Measurements from ENCODE around the gene INF2. TPM values are rescaled to one million over a fixed set of nuclear protein-coding genes. Genes with fewer than 3 reads are reported as not detected.
A peak's percentile ranks its signal among the peaks of the same experiment; 100 is the strongest.

INF2 gene
- total RNA-seq, 1 donor from 2014 or later: 92.3 TPM

DNA sequence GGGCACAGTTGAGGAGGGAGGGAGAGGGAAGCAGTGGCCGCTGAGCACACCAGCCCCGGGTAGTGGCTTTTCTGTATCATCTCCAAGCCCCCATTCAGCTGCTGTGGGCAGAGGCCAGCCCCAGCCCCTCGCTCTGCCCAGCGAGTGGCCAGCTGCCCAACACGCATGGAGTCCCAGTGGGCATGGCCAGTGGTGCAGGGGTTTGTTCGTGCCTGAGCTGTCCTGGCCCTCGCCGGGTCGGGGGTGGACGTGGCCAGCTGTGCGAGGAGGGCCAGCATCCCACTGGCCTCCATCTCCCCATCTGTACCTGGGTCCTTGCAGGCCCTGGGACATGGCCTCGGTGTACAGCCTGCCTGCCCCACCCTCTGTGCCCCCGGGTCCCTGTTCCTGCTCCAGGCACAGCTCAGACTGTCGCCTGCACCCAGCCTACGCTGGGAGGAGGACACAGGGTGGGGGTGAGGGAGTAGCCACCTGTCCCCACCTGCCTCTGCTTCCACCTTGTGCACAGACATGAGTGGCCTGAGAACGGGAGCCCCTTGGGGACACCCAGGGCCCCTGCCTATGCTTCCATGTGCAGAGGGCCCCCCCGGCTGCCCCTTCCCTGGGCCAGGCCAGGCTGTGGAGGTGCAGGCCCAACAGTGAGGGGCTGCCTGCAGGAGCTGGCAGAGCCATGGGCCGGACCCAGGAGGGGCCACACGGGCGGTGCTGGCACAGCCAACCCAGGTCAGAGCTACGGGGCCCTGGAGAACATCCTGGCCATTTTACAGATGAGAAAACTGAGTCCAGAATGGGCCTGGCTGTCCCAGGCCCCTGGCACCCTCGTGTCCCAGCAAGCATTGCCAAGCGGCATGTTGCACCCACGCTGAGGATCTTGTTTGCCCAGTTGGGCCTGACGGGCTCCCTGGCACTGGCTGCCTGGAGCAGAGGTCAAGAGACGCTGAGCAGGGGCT is 4.3 kb downstream of the INF2 start:
- intact Hi-C loops (cut with micrococcal nuclease): no loop called here
- Mint-ChIP-seq H3K27me3 (no peaks in the 10 kb centered on the region), H3K27ac (peak overlapping the region; percentile 89), H3K4me1 (peaks cover 41% of the 10 kb centered on the region), H3K4me3 (peak overlapping the region; percentile 66), H3K36me3 (ENCODE audit: low read depth) (peaks cover 6% of the 10 kb centered on the region), H3K9me3 (no peaks in the 10 kb centered on the region)
- no peak for DNase-seq

DNA sequence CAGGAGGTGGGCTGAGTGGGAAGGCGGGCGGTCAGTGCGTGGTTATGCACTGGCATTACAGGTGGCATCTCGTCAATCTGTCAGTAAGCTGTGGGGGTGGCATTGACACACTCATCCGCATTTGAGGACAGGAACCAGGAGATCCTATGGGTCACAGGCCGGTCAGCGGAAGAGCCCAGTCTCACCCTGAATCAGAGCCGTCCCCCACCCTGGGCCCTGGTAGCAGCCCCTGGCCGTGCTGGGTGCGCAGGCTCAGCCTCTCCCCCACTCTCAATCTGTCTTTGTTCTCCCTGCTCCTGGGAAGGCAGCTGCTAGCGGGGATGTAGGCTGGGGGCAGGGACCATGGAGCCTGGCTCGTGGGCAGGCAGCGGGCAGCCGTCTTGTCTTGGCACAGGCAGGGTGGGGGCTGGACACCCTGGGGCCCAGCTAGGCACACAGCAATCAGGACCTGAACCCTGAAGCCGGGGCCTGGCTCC is 5.1 kb downstream of the INF2 start:
- H3K27ac Mint-ChIP-seq: peak overlapping the region; percentile 89
- peak overlapping the region; percentile 66 for H3K4me3 Mint-ChIP-seq
- H3K27me3 Mint-ChIP-seq: no peaks in the 10 kb centered on the region
- no peaks in the 10 kb centered on the region for H3K9me3 Mint-ChIP-seq
- peaks cover 6% of the 10 kb centered on the region for H3K36me3 Mint-ChIP-seq (ENCODE audit: low read depth)
- DNase-seq: no peak
- intact Hi-C loops (cut with micrococcal nuclease): no loop called here
- H3K4me1 Mint-ChIP-seq: peaks cover 41% of the 10 kb centered on the region

DNA sequence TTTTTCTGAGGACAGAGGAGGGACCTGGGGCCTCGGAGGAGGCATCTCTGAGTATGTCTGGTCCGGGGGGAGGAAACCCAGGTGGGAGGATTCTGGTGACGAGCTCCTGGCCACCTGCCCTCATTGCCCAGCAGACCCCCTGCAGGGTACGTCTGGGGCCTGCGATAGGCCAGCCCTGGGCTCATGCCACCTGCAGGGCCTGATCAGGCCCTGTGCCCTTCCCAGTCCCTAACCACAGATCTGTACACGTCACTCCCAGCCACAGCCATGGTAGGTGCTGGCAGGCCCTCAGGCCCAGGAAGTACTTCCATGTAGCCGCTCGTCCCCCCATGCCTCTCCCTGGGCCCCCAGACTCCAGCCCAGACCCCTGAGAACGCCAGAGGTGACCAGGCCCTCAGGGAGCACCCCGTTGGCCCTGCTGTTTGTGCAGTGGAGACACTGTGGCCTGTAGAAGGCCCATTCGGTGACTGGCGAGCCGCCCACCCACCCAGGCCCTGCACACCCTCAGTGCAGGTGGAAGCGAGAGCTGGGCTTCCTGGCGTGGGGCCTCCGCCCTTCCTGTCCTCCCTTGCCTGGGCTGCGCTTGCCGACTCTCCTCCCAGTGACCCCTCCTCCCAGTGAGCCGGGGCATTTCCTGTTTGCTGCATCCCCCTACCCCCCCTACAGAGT is 5.7 kb downstream of the INF2 start:
- peak; percentile 85 for DNase-seq
- H3K27me3 Mint-ChIP-seq: no peaks in the 10 kb centered on the region
- intact Hi-C loops (cut with micrococcal nuclease): no loop called here
- H3K9me3 Mint-ChIP-seq: no peaks in the 10 kb centered on the region
- peak overlapping the region; percentile 89 for H3K27ac Mint-ChIP-seq
- H3K36me3 Mint-ChIP-seq (ENCODE audit: low read depth): peaks cover 6% of the 10 kb centered on the region
- H3K4me1 Mint-ChIP-seq: peaks cover 41% of the 10 kb centered on the region
- H3K4me3 Mint-ChIP-seq: peak overlapping the region; percentile 66

DNA sequence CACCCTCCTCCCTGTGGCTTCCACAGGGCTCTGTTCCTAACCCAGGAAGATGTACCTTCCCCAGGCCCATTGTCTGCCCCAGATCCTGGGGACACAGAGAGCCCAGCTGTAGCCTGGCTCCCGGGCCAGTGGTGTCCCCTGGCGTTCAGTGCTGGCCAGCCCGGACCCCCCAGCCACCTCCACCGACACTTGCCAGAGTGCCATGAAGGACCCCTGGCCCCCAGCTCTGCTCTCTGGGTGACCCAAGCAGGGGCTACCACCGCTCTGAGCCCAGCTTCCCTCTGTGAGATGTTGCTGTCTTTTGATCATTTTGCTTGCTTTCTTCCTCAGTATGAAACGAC is 6.2 kb downstream of the INF2 start:
- H3K9me3 Mint-ChIP-seq: no peaks in the 10 kb centered on the region
- H3K4me3 Mint-ChIP-seq: peak overlapping the region; percentile 66
- H3K27me3 Mint-ChIP-seq: no peaks in the 10 kb centered on the region
- DNase-seq: no peak
- H3K36me3 Mint-ChIP-seq (ENCODE audit: low read depth): peaks cover 6% of the 10 kb centered on the region
- peaks cover 40% of the 10 kb centered on the region for H3K4me1 Mint-ChIP-seq
- intact Hi-C loops (cut with micrococcal nuclease): no loop called here
- H3K27ac Mint-ChIP-seq: peak overlapping the region; percentile 89

DNA sequence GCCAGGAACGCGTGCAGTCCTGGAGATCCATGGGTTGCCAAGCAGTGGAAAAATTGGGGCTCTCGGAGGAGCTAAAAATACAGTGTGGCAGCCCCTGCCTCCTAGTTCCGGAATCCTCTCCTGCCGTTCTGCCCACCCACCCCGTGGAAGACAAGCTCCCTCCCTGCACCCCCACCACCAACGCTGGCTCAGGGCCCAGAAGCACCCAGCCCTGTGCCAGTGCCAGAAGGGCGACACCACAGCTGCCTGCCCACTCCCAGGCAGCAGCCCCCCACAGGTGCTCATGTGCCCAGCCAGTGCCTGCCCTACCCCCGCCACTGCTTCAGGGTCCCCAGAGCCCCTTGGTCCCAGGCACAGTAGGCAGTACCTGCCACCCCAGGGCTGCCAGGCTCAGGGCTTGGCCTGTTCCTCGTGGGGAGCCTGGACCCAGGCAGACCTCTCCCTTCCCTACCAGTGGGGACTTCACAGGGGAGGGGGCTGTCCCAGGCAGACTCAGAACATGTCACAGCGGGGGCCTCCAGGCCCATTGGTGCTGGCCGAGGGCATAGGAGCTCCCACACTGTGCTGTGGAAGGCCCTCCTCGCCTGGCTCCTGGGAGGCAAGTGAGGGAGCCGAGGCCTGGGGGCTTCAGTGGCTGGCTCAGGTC is 7.4 kb downstream of the INF2 start:
- H3K36me3 Mint-ChIP-seq (ENCODE audit: low read depth): peaks cover 4% of the 10 kb centered on the region
- DNase-seq: no peak
- H3K27me3 Mint-ChIP-seq: no peaks in the 10 kb centered on the region
- intact Hi-C loops (cut with micrococcal nuclease): no loop called here
- no peaks in the 10 kb centered on the region for H3K9me3 Mint-ChIP-seq
- peaks cover 32% of the 10 kb centered on the region for H3K4me1 Mint-ChIP-seq
- H3K4me3 Mint-ChIP-seq: no peak overlapping the region
- peak overlapping the region; percentile 89 for H3K27ac Mint-ChIP-seq

DNA sequence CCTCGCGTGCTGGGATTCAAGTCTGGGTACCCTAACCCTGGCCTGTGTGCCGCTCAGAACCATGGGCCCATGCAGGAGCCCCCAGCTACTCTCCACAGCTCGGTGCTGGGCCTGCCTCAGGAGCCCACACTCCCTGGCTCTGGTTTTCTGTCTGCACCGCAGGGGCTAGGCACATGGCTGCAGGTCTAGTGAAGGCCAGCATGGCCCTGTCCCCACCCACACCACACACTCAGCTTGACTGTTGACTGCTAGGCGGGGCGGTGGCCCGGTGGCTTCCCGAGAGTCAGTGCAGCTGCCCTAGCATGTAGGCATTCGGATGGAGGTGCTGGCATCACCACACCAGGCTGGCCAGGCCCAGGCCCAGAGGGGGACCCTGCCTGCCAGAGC is 7.9 kb downstream of the INF2 start:
- H3K4me1 Mint-ChIP-seq: peaks cover 32% of the 10 kb centered on the region
- no peaks in the 10 kb centered on the region for H3K27me3 Mint-ChIP-seq
- no peak overlapping the region for H3K27ac Mint-ChIP-seq
- DNase-seq: no peak
- H3K36me3 Mint-ChIP-seq (ENCODE audit: low read depth): peaks cover 7% of the 10 kb centered on the region
- H3K4me3 Mint-ChIP-seq: no peak overlapping the region
- intact Hi-C loops (cut with micrococcal nuclease): no loop called here
- no peaks in the 10 kb centered on the region for H3K9me3 Mint-ChIP-seq

DNA sequence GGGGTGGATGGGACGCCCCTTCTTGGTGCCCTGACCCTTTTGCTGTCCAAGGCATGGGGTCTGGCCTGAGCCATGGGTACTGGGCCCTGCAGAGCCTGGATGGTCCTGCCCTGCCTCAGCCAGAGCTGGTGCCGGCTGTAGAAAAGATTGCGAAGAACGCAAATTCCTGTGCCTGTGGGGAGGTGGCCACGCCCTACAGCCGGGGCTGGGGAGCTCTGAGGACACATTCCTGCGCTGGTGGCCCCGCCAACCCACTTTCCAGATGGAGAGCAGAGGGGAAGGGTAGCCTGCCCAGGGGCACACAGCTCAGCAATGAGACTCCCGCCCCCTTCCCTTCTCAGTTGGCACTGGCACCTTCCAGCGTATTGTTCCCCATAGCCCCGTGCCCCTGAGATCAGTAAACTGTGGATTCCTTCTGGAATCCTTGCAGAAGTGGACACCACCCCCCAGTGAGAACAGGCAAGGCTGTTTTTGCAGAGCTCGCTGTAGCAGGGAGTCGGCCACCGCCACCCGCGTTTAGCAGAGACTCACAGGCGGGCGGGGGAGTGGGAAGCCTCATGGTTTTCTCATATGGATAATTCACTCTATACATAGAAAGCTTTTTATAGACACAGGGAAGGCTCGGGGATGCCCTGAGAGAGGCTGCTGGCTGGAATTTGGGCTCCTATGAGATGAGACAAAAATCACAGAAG is 8.6 kb downstream of the INF2 start:
- Mint-ChIP-seq H3K4me1 (peaks cover 29% of the 10 kb centered on the region), H3K27me3 (no peaks in the 10 kb centered on the region), H3K36me3 (ENCODE audit: low read depth) (peaks cover 7% of the 10 kb centered on the region), H3K9me3 (no peaks in the 10 kb centered on the region), H3K4me3 (no peak overlapping the region), H3K27ac (no peak overlapping the region)
- intact Hi-C loops (cut with micrococcal nuclease): no loop called here
- DNase-seq: no peak

DNA sequence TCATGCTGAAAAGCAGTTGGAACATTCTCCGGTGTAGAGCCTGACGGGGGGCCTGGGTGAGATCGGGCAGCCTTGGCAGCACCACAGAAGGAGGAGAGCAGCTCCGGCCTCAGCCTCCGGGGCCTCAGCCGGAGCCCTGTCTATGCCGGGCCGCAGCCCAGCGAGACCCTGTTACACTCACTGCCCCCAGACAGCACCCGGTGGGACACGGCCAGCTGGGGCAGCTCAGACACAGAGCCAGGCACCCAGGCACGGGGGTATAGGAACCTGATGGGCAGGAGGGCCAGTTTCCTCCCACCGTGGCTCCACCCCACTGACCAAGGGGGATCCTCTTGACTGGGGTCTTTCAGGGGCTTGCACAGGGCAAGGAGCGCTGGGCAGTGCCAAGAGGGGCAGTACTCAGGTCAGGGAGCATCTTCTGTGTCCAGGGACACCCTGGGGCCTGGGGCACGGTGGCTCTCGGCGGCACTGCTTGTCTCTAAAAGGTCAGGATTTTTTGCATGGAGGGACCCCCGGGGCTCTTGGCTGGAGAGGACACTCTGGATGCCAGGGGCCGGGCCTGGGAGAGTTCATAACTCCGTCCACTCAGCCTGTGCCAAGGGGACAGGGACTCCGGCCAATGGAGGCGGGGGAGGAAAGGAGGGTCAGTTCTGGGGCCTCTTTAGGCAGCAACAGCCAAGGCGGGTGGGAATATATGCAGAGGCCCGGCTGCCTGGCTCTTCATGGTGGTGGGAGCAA is 9.4 kb downstream of the INF2 start:
- Mint-ChIP-seq H3K9me3 (no peaks in the 10 kb centered on the region), H3K36me3 (ENCODE audit: low read depth) (peaks cover 8% of the 10 kb centered on the region), H3K4me3 (no peak overlapping the region), H3K27ac (no peak overlapping the region), H3K4me1 (peaks cover 27% of the 10 kb centered on the region), H3K27me3 (no peaks in the 10 kb centered on the region)
- intact Hi-C loops (cut with micrococcal nuclease): no loop called here
- no peak for DNase-seq

DNA sequence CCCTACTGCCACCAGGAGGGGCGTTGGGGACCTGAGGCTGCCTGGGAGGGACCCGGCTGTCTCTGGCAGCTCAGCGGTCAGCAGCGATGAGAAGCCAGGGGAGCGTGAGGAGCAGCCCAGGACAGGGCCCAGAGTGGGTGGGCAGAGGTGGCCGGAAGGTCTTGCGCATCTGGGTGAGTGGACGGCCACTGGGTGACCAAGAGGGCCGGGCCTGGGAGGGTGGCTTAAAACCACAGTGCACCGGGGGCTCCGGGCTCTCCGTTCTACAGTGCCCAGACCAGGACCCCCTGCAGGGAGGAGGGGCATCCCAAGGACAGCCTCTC is 10.0 kb downstream of the INF2 start:
- no peak overlapping the region for H3K4me3 Mint-ChIP-seq
- H3K36me3 Mint-ChIP-seq (ENCODE audit: low read depth): peaks cover 13% of the 10 kb centered on the region
- no peak for DNase-seq
- no peaks in the 10 kb centered on the region for H3K9me3 Mint-ChIP-seq
- H3K4me1 Mint-ChIP-seq: peaks cover 23% of the 10 kb centered on the region
- intact Hi-C loops (cut with micrococcal nuclease): no loop called here
- no peaks in the 10 kb centered on the region for H3K27me3 Mint-ChIP-seq
- H3K27ac Mint-ChIP-seq: no peak overlapping the region

DNA sequence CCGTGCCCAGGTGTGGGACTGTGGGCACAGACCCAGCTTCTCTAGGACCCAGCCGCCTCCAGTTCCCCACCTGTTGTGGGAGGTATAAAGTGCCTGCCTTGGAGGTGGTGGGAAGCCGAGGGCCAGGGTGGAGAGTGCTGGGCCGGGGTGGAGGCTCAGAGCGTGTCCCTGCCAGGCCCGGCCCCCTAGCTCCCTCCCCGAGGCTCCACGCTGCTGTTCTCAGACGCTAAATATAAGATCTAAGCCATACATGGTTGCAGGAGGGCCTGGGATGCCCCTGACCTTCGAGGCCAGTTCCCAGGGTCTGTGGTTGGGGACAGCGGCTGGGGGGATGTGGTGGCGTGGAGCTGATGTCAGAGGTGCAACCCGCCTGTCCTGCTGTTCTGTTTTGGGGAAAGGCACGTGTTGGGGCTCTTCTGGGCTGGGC is 10.8 kb downstream of the INF2 start:
- no peak for DNase-seq
- intact Hi-C loops (cut with micrococcal nuclease): no loop called here
- H3K4me3 Mint-ChIP-seq: no peak overlapping the region
- peaks cover 14% of the 10 kb centered on the region for H3K36me3 Mint-ChIP-seq (ENCODE audit: low read depth)
- H3K27me3 Mint-ChIP-seq: no peaks in the 10 kb centered on the region
- no peak overlapping the region for H3K27ac Mint-ChIP-seq
- H3K9me3 Mint-ChIP-seq: no peaks in the 10 kb centered on the region
- H3K4me1 Mint-ChIP-seq: peaks cover 15% of the 10 kb centered on the region

DNA sequence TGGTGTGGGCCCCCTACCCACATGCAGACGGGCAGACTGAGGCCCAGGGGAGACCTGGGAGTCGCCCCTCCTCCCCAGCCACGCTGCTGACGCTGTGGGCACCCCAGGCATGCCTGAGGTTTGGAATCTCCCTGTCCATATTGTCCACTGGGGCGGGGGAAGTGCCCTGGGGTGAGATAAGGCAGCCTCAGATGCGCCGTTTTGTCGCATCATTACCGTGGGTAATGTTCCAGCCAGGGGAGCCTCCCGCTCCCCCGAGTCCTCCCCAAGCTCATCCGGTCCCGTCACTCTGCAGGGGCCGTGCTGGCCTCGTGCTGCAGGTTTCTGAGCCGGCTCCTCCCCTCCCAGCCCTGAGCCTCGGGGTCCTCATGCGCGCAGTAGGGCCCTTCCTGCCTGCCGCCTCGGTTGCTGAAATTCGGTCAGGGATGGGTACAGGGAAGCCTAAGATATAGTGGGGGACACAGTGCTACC is 11.4 kb downstream of the INF2 start:
- Mint-ChIP-seq H3K4me1 (peaks cover 11% of the 10 kb centered on the region), H3K36me3 (ENCODE audit: low read depth) (peaks cover 14% of the 10 kb centered on the region), H3K4me3 (no peak overlapping the region), H3K27ac (no peak overlapping the region), H3K27me3 (no peaks in the 10 kb centered on the region), H3K9me3 (no peaks in the 10 kb centered on the region)
- no peak for DNase-seq
- intact Hi-C loops (cut with micrococcal nuclease): no loop called here

DNA sequence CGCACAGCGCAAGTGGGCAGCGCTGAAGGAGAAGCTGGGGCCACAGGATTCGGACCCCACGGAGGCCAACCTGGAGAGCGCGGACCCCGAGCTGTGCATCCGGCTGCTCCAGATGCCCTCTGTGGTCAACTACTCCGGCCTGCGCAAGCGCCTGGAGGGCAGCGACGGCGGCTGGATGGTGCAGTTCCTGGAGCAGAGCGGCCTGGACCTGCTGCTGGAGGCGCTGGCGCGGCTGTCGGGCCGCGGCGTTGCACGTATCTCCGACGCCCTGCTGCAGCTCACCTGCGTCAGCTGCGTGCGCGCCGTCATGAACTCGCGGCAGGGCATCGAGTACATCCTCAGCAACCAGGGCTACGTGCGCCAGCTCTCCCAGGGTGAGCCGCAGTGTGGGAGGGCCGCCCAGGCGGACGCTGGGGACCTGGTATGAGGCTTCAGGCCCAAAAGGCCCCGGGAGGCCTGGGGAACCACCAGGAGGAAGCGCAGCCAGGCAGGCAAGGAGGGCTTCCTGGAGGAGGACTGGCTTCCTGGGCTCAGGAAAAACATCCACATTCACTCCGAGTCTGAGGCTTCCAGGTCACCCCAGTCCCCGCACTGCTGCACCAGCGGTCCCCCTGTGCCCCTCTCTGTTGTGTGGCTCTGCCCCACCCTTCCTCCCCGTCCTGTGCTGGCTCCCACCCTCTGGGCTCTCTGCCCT is 12.1 kb downstream of the INF2 start:
- intact Hi-C loops (cut with micrococcal nuclease): no loop called here
- Mint-ChIP-seq H3K36me3 (ENCODE audit: low read depth) (peaks cover 12% of the 10 kb centered on the region), H3K4me1 (peaks cover 4% of the 10 kb centered on the region), H3K27me3 (no peaks in the 10 kb centered on the region), H3K9me3 (no peaks in the 10 kb centered on the region), H3K27ac (no peak overlapping the region), H3K4me3 (no peak overlapping the region)
- DNase-seq: no peak

DNA sequence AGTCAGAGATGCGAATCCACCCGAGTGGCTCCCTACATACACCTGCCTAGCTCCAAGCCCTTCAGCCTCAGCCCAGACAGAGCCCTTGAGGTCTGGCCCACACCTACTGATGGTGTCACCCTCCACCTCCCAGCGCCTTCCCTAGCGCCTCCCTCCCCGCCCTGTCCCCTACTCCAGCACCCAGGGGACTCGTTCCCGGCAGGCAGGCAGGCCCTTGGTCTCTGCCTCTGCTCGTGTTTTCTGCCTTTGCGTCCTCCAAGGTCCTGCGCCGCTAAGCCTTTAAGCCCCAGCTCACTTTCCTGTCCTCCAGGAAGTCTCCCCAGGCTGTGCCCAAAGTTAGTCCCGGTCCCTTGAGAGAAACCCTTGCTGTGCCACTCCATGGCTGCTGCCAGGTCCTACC is 12.7 kb downstream of the INF2 start:
- Mint-ChIP-seq H3K4me1 (peaks cover 4% of the 10 kb centered on the region), H3K27ac (no peak overlapping the region), H3K4me3 (no peak overlapping the region), H3K27me3 (no peaks in the 10 kb centered on the region), H3K9me3 (no peaks in the 10 kb centered on the region), H3K36me3 (ENCODE audit: low read depth) (peaks cover 12% of the 10 kb centered on the region)
- no peak for DNase-seq
- intact Hi-C loops (cut with micrococcal nuclease): no loop called here

All from activated CD4-positive, alpha-beta T cell treated with anti-CD3 and anti-CD28 coated beads, Interleukin-2, amount 10 ng/mL, durations not matched to agents 24 days and 14 days (primary cell).